SU-DHL-6 (cell line): ENCODE data around the gene OR52E6.

ENCODE experiments used
- H2AFZ ChIP-seq: fragments of 200-600 bp; sonication (generic); 2 replicates; pipeline ENCODE4 v1.6.1; 2014; ENCODE audit warnings: low read depth, mild to moderate bottlenecking, moderate library complexity, mixed read lengths, antibody characterized with exemption, low read length; ENCODE audit not compliant: severe bottlenecking
- H3F3A ChIP-seq: fragments of 200-600 bp; shearing (Covaris generic); 2 replicates; pipeline ENCODE4 v1.6.0; 2016; ENCODE audit warnings: antibody characterized with exemption, mild to moderate bottlenecking; ENCODE audit not compliant: insufficient read depth
- H3K27ac ChIP-seq: fragments of 200-600 bp; sonication (generic); 2 replicates; pipeline ENCODE4 v1.5.1; 2016; ENCODE audit warnings: low read depth, mild to moderate bottlenecking, low read length, moderate library complexity, mixed read lengths
- H3K27me3 ChIP-seq: fragments of 200-600 bp; sonication (generic), shearing (Covaris generic); 2 replicates; pipeline ENCODE4 v1.6.0; 2014; ENCODE audit warnings: mild to moderate bottlenecking, low read length
- H3K36me3 ChIP-seq: fragments of 200-600 bp; sonication (generic); 2 replicates; pipeline ENCODE4 v1.6.1; 2014; ENCODE audit warnings: mild to moderate bottlenecking, low read length, mixed read lengths
- H3K4me2 ChIP-seq: fragments of 300-600, 200-600 bp; shearing (Covaris generic), sonication (generic); 2 replicates; pipeline ENCODE4 v1.6.0; 2014; ENCODE audit warnings: low read length, low read depth, mild to moderate bottlenecking; ENCODE audit not compliant: poor library complexity, severe bottlenecking
- H3K4me3 ChIP-seq: fragments of 200-600 bp; sonication (generic); 2 replicates; pipeline ENCODE4 v1.5.1; 2014; ENCODE audit warnings: antibody characterized with exemption, low read length, mild to moderate bottlenecking, mixed read lengths; ENCODE audit not compliant: insufficient read depth, poor library complexity, severe bottlenecking
- H3K79me2 ChIP-seq: fragments of 200-600 bp; sonication (generic); 2 replicates; pipeline ENCODE4 v1.6.1; 2014; ENCODE audit warnings: mild to moderate bottlenecking, low read length, moderate library complexity; ENCODE audit not compliant: insufficient read depth
- H3K9ac ChIP-seq: fragments of 200-600 bp; sonication (generic); 2 replicates; pipeline ENCODE4 v1.7.0; 2014; ENCODE audit warnings: mild to moderate bottlenecking, low read length
- H3K9me2 ChIP-seq: fragments of 200-600 bp; sonication (generic); replicated peaks from 2 replicates; pipeline ENCODE4 v1.6.1; 2014; ENCODE audit warnings: low read length; ENCODE audit not compliant: insufficient read depth
- H3K9me3 ChIP-seq: fragments of 200-600 bp; sonication (generic); 2 replicates; pipeline ENCODE4 v1.6.1; 2014; ENCODE audit warnings: low read length, mixed read lengths; ENCODE audit not compliant: insufficient read depth
- H4K20me1 ChIP-seq: fragments of 200-600 bp; sonication (generic); 2 replicates; pipeline ENCODE4 v1.6.1; 2014; ENCODE audit warnings: low read depth, mild to moderate bottlenecking, antibody characterized with exemption, low read length, moderate library complexity, mixed read lengths
- CTCF ChIP-seq: fragments of 200-600 bp; sonication (generic); IDR thresholded peaks from one replicate; pipeline ENCODE4 v1.5.1; 2017; ENCODE audit warnings: antibody characterized with exemption, mild to moderate bottlenecking, low read length, moderate library complexity; ENCODE audit not compliant: insufficient read depth, poor library complexity, severe bottlenecking
- EZH2phosphoT487 ChIP-seq: fragments of 200-600 bp; sonication (generic), shearing (Covaris generic); conservative IDR thresholded peaks from 2 replicates; pipeline ENCODE4 v1.6.1; 2018; ENCODE audit warnings: mild to moderate bottlenecking, antibody characterized with exemption, low read length, moderate library complexity, mixed read lengths

OR52E6 gene

GRCh38 chr11:5865826-5866225, 24.1 kb upstream of the OR52E6 start:
- Histone ChIP-seq H3K9me3 (no peaks in the 10 kb centered on the region), H3K9me2 (no peaks in the 10 kb centered on the region), H3K4me3 (no peak overlapping the region), H3K36me3 (no peaks in the 10 kb centered on the region), H4K20me1 (no peaks in the 10 kb centered on the region), H3K27me3 (no peaks in the 10 kb centered on the region), H3K4me2 (no peak overlapping the region), H2AFZ (no peak overlapping the region), H3F3A (no peaks in the 10 kb centered on the region), H3K27ac (no peak overlapping the region), H3K9ac (no peak overlapping the region), H3K79me2 (no peaks in the 10 kb centered on the region)
- TF ChIP-seq EZH2phosphoT487 = no peak

- H3K36me3 ChIP-seq = no peaks in the 10 kb centered on the region
- TF ChIP-seq CTCF (no peak), EZH2phosphoT487 (no peak)
Observed at GRCh38 chr11:5857590-5857989, 15.9 kb upstream of the OR52E6 start, which contains the start of gene OR52E8. TSS of gene OR52E8 (minus strand) at chr11:5857690. CDS start at chr11:5857690, 0 bp downstream.

GRCh38 chr11:5851002-5851401, 9.3 kb upstream of the OR52E6 start:
- Histone ChIP-seq H2AFZ (no peak overlapping the region), H3K27ac (no peak overlapping the region), H3K9ac (no peak overlapping the region), H3K9me3 (no peaks in the 10 kb centered on the region), H3K4me3 (no peak overlapping the region), H3K4me2 (no peak overlapping the region), H3K36me3 (no peaks in the 10 kb centered on the region), H3K9me2 (no peaks in the 10 kb centered on the region), H3K27me3 (0 out of 2 replicates have a peak, but pooled peaks cover 2% of the 10 kb centered on the region), H3K79me2 (no peaks in the 10 kb centered on the region), H3F3A (no peaks in the 10 kb centered on the region), H4K20me1 (no peaks in the 10 kb centered on the region)
- TF ChIP-seq EZH2phosphoT487 (no peak), CTCF (no peak)

More at GRCh38 chr11:5857590-5857989, 15.9 kb upstream of the OR52E6 start, which contains the start of gene OR52E8:
- no peak within 1 kb of the TSS for H3K4me2 ChIP-seq
- H3K9ac ChIP-seq = no peak within 1 kb of the TSS
- no peak within 1 kb of the TSS for H3K27ac ChIP-seq
- no peaks in the 10 kb centered on the region for H3K9me3 ChIP-seq
- H3K4me3 ChIP-seq = no peak within 1 kb of the TSS
- no peaks in the 10 kb centered on the region for H4K20me1 ChIP-seq
- no peaks in the 10 kb centered on the region for H3K79me2 ChIP-seq
- H3K9me2 ChIP-seq = no peaks in the 10 kb centered on the region
- no peaks in the 10 kb centered on the region for H3F3A ChIP-seq
- no peaks in the 10 kb centered on the region for H3K27me3 ChIP-seq
- H2AFZ ChIP-seq = no peak within 1 kb of the TSS

- H3K27ac ChIP-seq = no peak overlapping the region
- no peaks in the 10 kb centered on the region for H3K9me2 ChIP-seq
- H3F3A ChIP-seq = no peaks in the 10 kb centered on the region
- no peak overlapping the region for H3K4me3 ChIP-seq
- no peaks in the 10 kb centered on the region for H4K20me1 ChIP-seq
- H3K36me3 ChIP-seq = no peaks in the 10 kb centered on the region
- H3K79me2 ChIP-seq = no peaks in the 10 kb centered on the region
- no peak overlapping the region for H3K4me2 ChIP-seq
- TF ChIP-seq EZH2phosphoT487 (no peak), CTCF (no peak)
- H2AFZ ChIP-seq = no peak overlapping the region
- peaks cover 2% of the 10 kb centered on the region; the same call in 1 of the 2 replicates for H3K27me3 ChIP-seq
- no peaks in the 10 kb centered on the region for H3K9me3 ChIP-seq
- no peak overlapping the region for H3K9ac ChIP-seq
Observed at GRCh38 chr11:5847711-5848110, 6.0 kb upstream of the OR52E6 start.
